NCI-H2107 treated with DMSO at 0.1 percent for 48 hours (cell line): ENCODE data around the gene SLC9A6.
"Not testable (repeated sequence)": the region's sequence is repeated elsewhere in the genome, so short reads cannot be mapped to it uniquely, and the experiment has no call there.

ENCODE experiments used
- DNase-seq: peaks from one replicate; lab custom pipeline; 2025; ENCODE audit not compliant: unreplicated experiment; lab: John Stamatoyannopoulos, UW

The SLC9A6 gene

DNA sequence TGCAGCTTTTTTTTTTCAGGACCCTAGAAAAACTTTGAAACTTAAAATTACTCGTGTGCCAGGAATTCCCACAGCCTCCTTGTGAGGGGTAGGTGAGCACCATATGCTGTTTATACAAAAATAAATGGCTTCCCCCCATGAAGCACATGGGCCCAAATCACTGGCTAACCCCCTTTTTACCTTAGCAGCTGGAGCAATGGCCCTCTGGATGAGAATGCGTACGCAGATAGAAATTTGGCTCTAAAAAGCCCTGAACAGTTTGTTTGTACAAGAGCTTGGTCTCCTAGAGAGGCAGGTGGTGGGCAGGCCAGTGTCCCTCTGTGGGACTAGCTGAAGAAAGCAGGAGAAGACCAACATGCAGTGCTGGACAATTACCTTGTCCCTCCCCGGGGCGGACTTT lies 76.5 kb downstream of the SLC9A6 start:
- no peak for DNase-seq

DNA sequence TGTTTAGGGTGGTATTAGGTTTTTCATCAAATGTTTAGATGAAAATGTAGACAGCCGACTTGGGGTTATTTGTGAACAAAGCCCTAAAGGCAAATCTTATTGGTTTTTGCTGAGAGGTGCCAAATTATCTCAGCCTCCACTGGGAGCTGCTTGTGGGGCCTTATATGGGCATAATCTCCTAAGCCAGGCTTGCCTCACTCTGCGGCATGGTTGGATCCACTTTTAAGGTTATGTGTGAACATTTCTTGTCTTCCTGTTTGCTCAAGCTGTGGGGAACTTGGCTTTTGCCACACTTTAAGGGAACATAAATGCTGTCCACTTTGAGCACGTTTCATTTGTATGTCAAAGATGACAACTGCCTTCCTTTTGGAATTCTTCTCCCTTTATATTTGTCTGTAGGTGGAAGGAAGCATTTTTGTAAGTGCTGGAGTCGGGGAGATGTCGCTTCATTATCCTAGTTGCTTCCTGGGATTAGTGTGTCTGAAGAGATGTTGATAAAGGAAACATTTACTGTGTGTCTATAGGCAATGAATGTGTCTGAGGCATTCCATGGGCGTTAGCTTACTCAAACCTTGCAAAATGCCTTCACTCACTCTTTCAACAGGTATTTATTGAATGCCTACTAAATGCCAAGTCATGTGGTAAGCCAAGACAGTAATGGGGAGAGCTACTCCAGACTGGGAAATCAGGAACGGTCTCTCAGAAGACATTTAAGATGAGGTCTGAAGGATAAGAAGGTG lies 78.3 kb downstream of the SLC9A6 start:
- no peak for DNase-seq

DNA sequence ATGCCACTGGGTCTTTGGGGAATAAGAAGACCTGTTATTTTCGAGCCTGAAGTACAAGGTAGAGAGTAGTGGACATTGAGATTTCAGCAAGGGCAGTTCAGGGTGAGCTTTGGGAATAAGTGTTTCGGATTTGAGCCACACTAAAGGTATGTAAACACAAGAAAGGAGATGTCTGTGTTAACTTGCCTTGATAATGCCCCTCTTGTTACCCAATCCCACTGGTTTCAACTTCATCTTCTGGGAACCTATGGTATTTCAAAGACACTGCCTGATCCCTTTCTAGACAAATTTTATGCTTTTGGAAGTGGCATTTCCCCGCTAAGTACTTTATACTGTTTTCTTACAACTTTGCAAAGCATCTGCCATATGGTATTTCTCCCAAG lies 79.4 kb downstream of the SLC9A6 start:
- DNase-seq = no peak

DNA sequence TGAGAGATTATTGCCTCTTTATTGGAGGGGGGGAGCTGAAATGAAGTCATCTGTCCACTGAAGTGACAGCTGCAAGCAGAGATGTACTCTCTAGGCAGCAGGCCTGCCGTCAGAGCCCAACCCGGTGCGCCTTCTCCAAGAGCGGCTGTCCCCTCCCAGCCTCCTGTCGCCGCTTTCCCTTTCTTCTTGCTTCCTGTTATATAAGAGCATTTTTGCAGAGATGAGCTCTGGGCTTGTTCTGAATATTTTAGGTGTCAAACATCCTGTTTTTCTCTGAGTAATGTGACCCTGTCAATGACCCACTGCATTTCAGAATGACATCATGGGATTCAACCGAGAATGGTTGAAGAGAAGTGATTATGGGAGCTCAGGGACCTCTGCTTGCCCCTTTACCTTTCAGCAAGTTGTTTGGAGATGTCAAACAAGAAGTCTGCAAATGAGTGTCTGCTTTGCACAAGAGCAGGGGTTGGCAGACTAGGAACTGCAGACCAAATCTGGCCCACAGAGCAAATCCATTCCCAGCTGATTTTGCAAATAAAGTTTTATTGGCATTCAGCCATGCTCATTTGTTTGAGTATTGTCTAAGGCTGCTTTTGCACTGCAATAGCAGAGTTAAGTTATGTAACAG lies 79.9 kb downstream of the SLC9A6 start:
- DNase-seq = no peak

DNA sequence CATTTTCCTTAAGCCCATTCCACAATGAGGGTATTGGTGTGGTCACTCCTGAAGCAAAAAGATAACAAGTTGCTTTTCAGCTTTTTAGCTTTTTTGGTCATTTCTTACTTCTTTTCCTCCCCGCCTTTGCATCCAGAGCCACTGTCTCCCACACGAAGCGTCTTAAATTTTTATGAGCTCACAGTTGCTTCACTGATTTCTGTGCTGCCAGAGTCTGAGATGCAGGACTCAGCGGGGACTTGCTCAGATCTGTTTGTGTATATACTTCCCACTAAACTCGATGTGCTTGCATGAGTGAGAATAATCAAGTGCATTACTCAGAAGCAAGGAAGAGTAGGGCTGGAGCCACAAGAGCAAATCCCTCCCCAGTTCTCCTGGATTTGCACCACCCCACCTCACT lies 81.9 kb downstream of the SLC9A6 start:
- no peak for DNase-seq

DNA sequence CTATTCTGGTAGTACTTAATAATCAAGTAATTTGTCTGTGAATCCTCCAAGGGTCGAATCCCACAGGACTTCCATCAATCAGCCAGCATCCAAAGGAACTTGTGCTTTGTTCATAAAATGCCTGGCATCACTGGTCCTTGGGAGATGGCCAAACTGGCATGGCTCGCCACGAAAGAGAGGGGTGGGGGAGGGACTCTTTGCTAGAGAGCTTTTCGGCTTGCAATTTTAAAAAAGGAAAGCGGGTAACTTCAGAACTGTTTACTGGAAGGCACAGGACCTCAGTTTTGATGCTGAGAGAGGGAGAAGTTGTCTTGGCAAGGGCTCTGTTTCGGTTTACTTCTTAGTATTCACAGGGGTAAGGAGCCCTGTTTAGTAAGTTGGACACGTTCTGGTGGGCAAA lies 82.7 kb downstream of the SLC9A6 start:
- no peak for DNase-seq

DNA sequence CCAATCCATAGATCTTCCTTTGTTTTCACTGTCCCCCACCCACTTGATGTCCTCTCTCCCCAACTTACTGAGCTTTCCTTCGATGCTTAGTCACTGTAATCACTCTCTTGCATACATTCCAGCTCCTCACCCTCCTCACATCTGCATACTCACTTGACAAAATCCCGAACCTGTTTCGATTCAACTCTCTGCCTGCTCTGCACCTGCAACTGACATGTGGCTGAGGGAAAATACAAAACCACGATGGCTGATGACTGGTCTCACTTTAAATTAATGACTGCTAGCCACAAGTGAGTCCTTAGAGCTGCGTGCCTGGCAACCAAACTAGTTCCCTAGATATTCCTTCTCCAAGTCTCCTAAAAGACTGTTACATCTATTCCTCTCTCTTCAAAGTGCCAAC lies 91.7 kb downstream of the SLC9A6 start:
- DNase-seq = no peak

DNA sequence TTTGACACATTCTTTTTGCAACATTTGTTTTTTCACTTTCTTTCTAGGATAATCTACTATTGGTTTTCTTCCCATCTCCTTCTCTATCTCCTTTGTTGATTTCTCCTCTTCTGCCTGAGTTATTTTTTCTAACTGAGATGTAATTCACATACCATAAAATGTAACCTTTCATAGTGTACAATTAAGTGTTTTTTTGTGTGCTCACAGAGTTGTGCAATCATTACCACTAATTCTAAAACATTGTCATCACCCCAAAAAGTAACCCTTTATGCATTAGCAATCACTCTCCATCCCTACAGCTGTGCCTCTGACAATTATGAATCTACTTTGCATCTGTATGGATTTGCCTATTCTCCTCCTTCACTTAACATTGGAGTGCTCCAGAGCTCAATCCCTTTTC lies 95.5 kb downstream of the SLC9A6 start:
- no peak for DNase-seq

DNA sequence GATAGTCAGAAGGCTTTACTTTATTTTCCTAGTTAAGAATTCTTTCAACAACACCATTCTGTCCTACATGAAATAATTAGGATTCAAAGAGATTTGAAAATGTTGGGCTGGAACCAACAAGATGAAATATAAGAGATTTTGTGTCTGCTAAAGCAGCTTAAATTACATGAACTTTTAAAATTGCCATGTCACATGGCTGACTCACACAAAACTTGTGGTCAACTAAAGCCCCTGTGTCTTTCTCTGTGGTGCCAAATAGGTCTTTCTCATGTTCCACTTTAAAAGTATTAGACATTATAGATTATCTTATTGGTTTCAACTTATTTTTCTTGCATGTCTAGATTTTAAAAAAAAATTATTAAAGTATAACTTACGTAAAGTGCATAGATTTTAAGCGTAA lies 101.3 kb downstream of the SLC9A6 start:
- DNase-seq = no peak

DNA sequence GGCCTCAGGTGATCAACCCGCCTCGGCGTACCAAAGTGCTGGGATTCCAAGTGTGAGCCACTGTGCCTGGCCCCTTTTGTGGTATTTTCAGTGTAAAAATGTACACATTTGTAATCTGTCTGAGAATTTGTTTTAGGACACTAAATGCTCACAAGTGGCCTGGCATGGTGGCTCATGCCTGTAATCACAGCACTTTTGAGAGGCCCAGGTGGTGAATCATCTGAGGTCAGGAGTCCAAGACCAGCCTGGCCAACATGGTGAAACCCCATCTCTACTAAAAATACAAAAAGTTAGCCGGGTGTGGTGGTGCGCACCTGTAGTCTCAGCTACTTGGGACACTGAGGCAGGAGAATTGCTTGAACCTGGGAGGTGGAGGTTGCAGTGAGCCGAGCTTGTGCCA lies 106.7 kb downstream of the SLC9A6 start:
- not testable (repeated sequence) for DNase-seq

DNA sequence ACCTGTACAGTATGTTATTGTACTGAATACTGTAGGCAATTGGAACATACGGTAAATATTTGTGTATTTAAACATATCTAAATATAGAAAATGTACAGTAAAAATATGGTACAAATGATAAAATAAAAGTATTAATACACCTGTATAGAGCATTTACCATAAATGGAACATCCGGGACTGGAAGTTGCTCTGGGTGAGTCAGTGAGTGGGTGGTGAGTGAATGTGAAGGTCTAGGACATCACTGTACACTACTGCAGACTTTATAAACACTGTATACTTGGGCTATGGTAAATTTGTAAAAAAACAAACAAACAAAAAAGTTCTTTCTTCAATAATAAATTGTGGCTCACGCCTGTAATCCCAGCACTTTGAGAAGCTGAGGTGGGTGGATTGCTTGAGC lies 109.7 kb downstream of the SLC9A6 start:
- DNase-seq = no peak
